HCT116 (cell line): ENCODE data around the gene RYR3. TPM values are rescaled to one million over a fixed set of nuclear protein-coding genes. Genes with fewer than 3 reads are reported as not detected.

Source experiments
- ATAC-seq: fragments of 200-7000 bp; cut with Tn5 transposase; 2 replicates; pipeline ENCODE4 v1.9.1; 2020; ENCODE audit warnings: mild to moderate bottlenecking, moderate library complexity
- BruUV-seq: library from RNA; stranded (reverse); fragments of 400-500 nt; replicated peaks from 2 replicates; lab custom pipeline; 2021; lab: Mats Ljungman, UMichigan
- CTCF ChIA-PET: fragments of 300-600 bp; sonication (Branson Sonifier 250); formaldehyde crosslinking; loops from one replicate; lab custom pipeline; 2021; ENCODE audit warnings: antibody characterized with exemption; lab: Charles Lee
- POLR2A ChIA-PET: fragments of 300-600, 350-600 bp; sonication (Branson Sonifier 250); formaldehyde crosslinking; loops from one replicate; lab custom pipeline; 2021; ENCODE audit warnings: antibody characterized with exemption; lab: Charles Lee
- RAD21 ChIA-PET, 2 experiments: fragments of 300-600 bp; sonication (Branson Sonifier 250); formaldehyde crosslinking; loops; one replicate each; lab custom pipeline; 2023; ENCODE audit warnings: low total read pairs in 2 of 2; ENCODE audit not compliant: uncharacterized antibody in 2 of 2, unreplicated experiment in 2 of 2, low non-redundant PET in 1 of 2; lab: Charles Lee
- DNase-seq: peaks from one replicate; pipeline ENCODE4 v3.0.0-alpha.2; 2010; ENCODE audit warnings: low read depth, low spot score
- H2AFZ ChIP-seq: fragments of 200-600 bp; shearing (Covaris generic), sonication (generic); 2 replicates; pipeline ENCODE4 v1.6.1; 2017; ENCODE audit warnings: low read depth, mixed run types, mixed read lengths, antibody characterized with exemption, low read length; ENCODE audit not compliant: poor library complexity, severe bottlenecking
- H3K27ac ChIP-seq: 2 replicates; pipeline ENCODE4 v1.5.1; 2012; ENCODE audit warnings: low read depth, low read length
- H3K27me3 ChIP-seq: fragments of 200-600 bp; sonication (generic); 2 replicates; pipeline ENCODE4 v1.6.1; 2016; ENCODE audit warnings: mixed run types, low read length, mixed read lengths; ENCODE audit not compliant: insufficient read depth
- H3K36me3 ChIP-seq, 2 experiments: fragments of 200-500 bp in 1 of 2; fragments of 200-600 bp in 1 of 2; sonication (Bioruptor generic) in 1 of 2; sonication (generic) in 1 of 2; 2 replicates each; pipeline versions ENCODE4 v1.5.1 to v1.6.1; 2014 to 2016; ENCODE audit warnings: low read length in 2 of 2, inconsistent platforms in 1 of 2, mixed read lengths in 1 of 2, mixed run types in 1 of 2; ENCODE audit not compliant: insufficient read depth in 2 of 2, control insufficient read depth in 1 of 2
- H3K4me1 ChIP-seq, 2 experiments: fragments of 200-600 bp in 1 of 2; sonication (generic) in 1 of 2; 2 replicates each; pipeline versions ENCODE4 v1.5.1 to v1.6.1; 2012 to 2017; ENCODE audit warnings: low read length in 2 of 2, inconsistent platforms in 1 of 2, mild to moderate bottlenecking in 1 of 2, mixed read lengths in 1 of 2, mixed run types in 1 of 2, moderate library complexity in 1 of 2; ENCODE audit not compliant: insufficient read depth in 2 of 2, control insufficient read depth in 1 of 2
- H3K4me2 ChIP-seq: fragments of 200-600 bp; sonication (generic); 2 replicates; pipeline ENCODE4 v1.6.1; 2017; ENCODE audit warnings: mixed run types, low read length, mixed read lengths
- H3K4me3 ChIP-seq, 2 experiments: fragments of 200-600 bp in 1 of 2; sonication (generic) in 1 of 2; replicated peaks in 1 of 2; 2 replicates each; pipeline ENCODE4 v1.5.1; 2011 to 2016; ENCODE audit warnings: low read length in 2 of 2, control low read depth in 1 of 2, low read depth in 1 of 2, mild to moderate bottlenecking in 1 of 2, mixed read lengths in 1 of 2, mixed run types in 1 of 2
- H3K79me2 ChIP-seq: fragments of 200-600 bp; sonication (generic); 2 replicates; pipeline ENCODE4 v1.6.1; 2017; ENCODE audit warnings: mild to moderate bottlenecking, mixed run types, low read length, moderate library complexity, mixed read lengths; ENCODE audit not compliant: insufficient read depth
- H3K9ac ChIP-seq: fragments of 200-600 bp; sonication (generic); 2 replicates; pipeline ENCODE4 v1.6.1; 2016; ENCODE audit warnings: low read length, mixed read lengths
- H3K9me2 ChIP-seq: fragments of 200-600 bp; sonication (generic), shearing (Covaris generic); 2 replicates; pipeline ENCODE4 v1.6.1; 2017; ENCODE audit warnings: mixed run types, mild to moderate bottlenecking, moderate library complexity; ENCODE audit not compliant: insufficient read depth
- H3K9me3 ChIP-seq, 2 experiments: fragments of 200-500 bp in 1 of 2; fragments of 200-600 bp in 1 of 2; sonication (Bioruptor generic) in 1 of 2; sonication (generic) in 1 of 2; 2 replicates each; pipeline ENCODE4 v1.6.1; 2014 to 2017; ENCODE audit warnings: low read length in 2 of 2, mixed read lengths in 2 of 2, inconsistent platforms in 1 of 2, low read depth in 1 of 2, mild to moderate bottlenecking in 1 of 2, mixed run types in 1 of 2, moderate library complexity in 1 of 2; ENCODE audit not compliant: control insufficient read depth in 1 of 2, insufficient read depth in 1 of 2
- H4K20me1 ChIP-seq: fragments of 200-600 bp; sonication (generic), shearing (Covaris generic); 2 replicates; pipeline ENCODE4 v1.6.1; 2017; ENCODE audit warnings: mixed run types, mild to moderate bottlenecking, moderate library complexity; ENCODE audit not compliant: insufficient read depth
- ATF3 ChIP-seq: IDR thresholded peaks from 2 replicates; pipeline ENCODE4 v1.6.1; 2012
- CEBPB ChIP-seq: IDR thresholded peaks from 2 replicates; pipeline ENCODE4 v1.6.1; 2012; ENCODE audit warnings: low read depth
- EGR1 ChIP-seq: IDR thresholded peaks from 2 replicates; pipeline ENCODE4 v1.6.1; 2012; ENCODE audit warnings: low read depth
- ELF1 ChIP-seq: IDR thresholded peaks from 2 replicates; pipeline ENCODE4 v1.6.1; 2012; ENCODE audit warnings: low read depth, borderline replicate concordance
- EZH2 ChIP-seq: fragments of 200-600 bp; sonication (generic); IDR thresholded peaks from 2 replicates; pipeline ENCODE4 v1.6.1; 2017; ENCODE audit warnings: antibody characterized with exemption, mixed run types
- EZH2phosphoT487 ChIP-seq: fragments of 200-600 bp; IDR thresholded peaks from 2 replicates; pipeline ENCODE4 v1.6.1; 2018; ENCODE audit warnings: antibody characterized with exemption, borderline replicate concordance
- FOSL1 ChIP-seq: IDR thresholded peaks from 2 replicates; pipeline ENCODE4 v1.6.1; 2012; ENCODE audit warnings: low read depth
- JUND ChIP-seq: IDR thresholded peaks from 2 replicates; pipeline ENCODE4 v1.6.1; 2012
- POLR2AphosphoS5 ChIP-seq: IDR thresholded peaks from 2 replicates; pipeline ENCODE4 v1.6.1; 2011; ENCODE audit warnings: mild to moderate bottlenecking, low read depth, low read length, moderate library complexity
- SP1 ChIP-seq: IDR thresholded peaks from 2 replicates; pipeline ENCODE4 v1.6.1; 2012; ENCODE audit warnings: low read depth
- SRF ChIP-seq: IDR thresholded peaks from 2 replicates; pipeline ENCODE4 v1.6.1; 2012; ENCODE audit warnings: low read depth
- YY1 ChIP-seq: IDR thresholded peaks from 2 replicates; pipeline ENCODE4 v1.6.1; 2011; ENCODE audit warnings: low read length, low read depth, moderate library complexity, mild to moderate bottlenecking; ENCODE audit not compliant: insufficient replicate concordance; ENCODE audit errors: extremely low read depth
- ZBTB33 ChIP-seq: IDR thresholded peaks from 2 replicates; pipeline ENCODE4 v1.6.1; 2011; ENCODE audit warnings: mild to moderate bottlenecking, low read length, moderate library complexity; ENCODE audit not compliant: insufficient replicate concordance; ENCODE audit errors: extremely low read depth
- ZFX ChIP-seq: fragments of 450-650 bp; IDR thresholded peaks from 2 replicates; pipeline ENCODE4 v1.6.1; 2017
- ZNF274 ChIP-seq: fragments of 200-500 bp; sonication (Bioruptor generic); IDR thresholded peaks from 2 replicates; pipeline ENCODE4 v1.6.1; 2014; ENCODE audit warnings: mild to moderate bottlenecking, low read depth, low read length, inconsistent platforms
- intact Hi-C: fragments of 100-400 bp; cut with micrococcal nuclease; formaldehyde crosslinking; loops from 2 replicates; pipeline ENCODE4 v1.10.0; 2022
- total RNA-seq: library from RNA; stranded (reverse); gene quantifications from one replicate; pipeline ENCODE4 v1.2.1, GENCODE V29; 2021; ENCODE audit not compliant: unreplicated experiment
- TF ChIP-seq, protein P1 (sequence below), 3 experiments: fragments of 200-600 bp in 1 of 3; sonication (generic) in 1 of 3; IDR thresholded peaks in 2 of 3; conservative IDR thresholded peaks in 1 of 3; 2 replicates each; pipeline ENCODE4 v1.5.1; 2012 to 2017; ENCODE audit warnings: low read depth in 2 of 3, low read length in 2 of 3, antibody characterized with exemption in 1 of 3, borderline replicate concordance in 1 of 3, control low read depth in 1 of 3, mild to moderate bottlenecking in 1 of 3, mixed read lengths in 1 of 3, mixed run types in 1 of 3, moderate library complexity in 1 of 3; ENCODE audit not compliant: insufficient read depth in 1 of 3

Gene RYR3
- total RNA-seq, 1 experiment from 2014 or later, result not detected

GRCh38 chr15:33293713-33294334, 16.9 kb upstream of the RYR3 start:
- ChIA-PET RAD21 (interaction anchor here in 1 of 2 experiments (1.5 kb wide), 1 partner anchor 407 kb away, joined by 20 read pairs; no protein-coding TSS in a partner anchor), CTCF (interaction anchor here (0.8 to 8.7 kb wide), 9 partner anchors 10 to 444 kb away, joined by 3 to 177 read pairs (median 13); no protein-coding TSS in a partner anchor), POLR2A (interaction anchor here (3.0 kb wide), 1 partner anchor 407 kb away, joined by 7 read pairs; no protein-coding TSS in a partner anchor)
- no peaks in the 10 kb centered on the region for H3K36me3 ChIP-seq
- H3K27ac ChIP-seq, result no peak overlapping the region
- no peaks in the 10 kb centered on the region for H3K9me3 ChIP-seq
- peaks cover 0 to 5% of the 10 kb centered on the region in 2 experiments; a peak in 1 of 4 replicates for H3K4me1 ChIP-seq
- no peak overlapping the region for H2AFZ ChIP-seq
- H3K9me2 ChIP-seq, result no peaks in the 10 kb centered on the region
- H3K4me2 ChIP-seq, result peak overlapping the region; percentile 35
- no TSS peak for BruUV-seq
- ATAC-seq (peak; percentile 52), DNase-seq (no peak)
- no peaks in the 10 kb centered on the region for H3K79me2 ChIP-seq
- peaks cover 33% of the 10 kb centered on the region for H3K27me3 ChIP-seq
- intact Hi-C loops, result loop anchor here (5.0 kb wide), 1 partner anchor 313 kb away; no protein-coding TSS in a partner anchor
- H3K9ac ChIP-seq, result no peak overlapping the region
- H4K20me1 ChIP-seq, result no peaks in the 10 kb centered on the region
- TF ChIP-seq ZBTB33 (no peak), ATF3 (no peak), ZNF274 (no peak)
- H3K4me3 ChIP-seq, result no peak overlapping the region

GRCh38 chr15:33296050-33296449, 14.7 kb upstream of the RYR3 start:
- H3K36me3 ChIP-seq, result no peaks in the 10 kb centered on the region
- peaks cover 0 to 5% of the 10 kb centered on the region in 2 experiments; a peak in 1 of 4 replicates for H3K4me1 ChIP-seq
- H2AFZ ChIP-seq, result no peak overlapping the region
- ATAC-seq (no peak), DNase-seq (no peak)
- H3K27ac ChIP-seq, result no peak overlapping the region
- CTCF ChIA-PET, result interaction anchor here (8.7 kb wide), 1 partner anchor 404 kb away, joined by 177 read pairs; no protein-coding TSS in a partner anchor
- no TSS peak for BruUV-seq
- H3K9ac ChIP-seq, result no peak overlapping the region
- peaks cover 33% of the 10 kb centered on the region for H3K27me3 ChIP-seq
- H3K9me2 ChIP-seq, result no peaks in the 10 kb centered on the region
- RAD21 ChIA-PET, result no interaction called here
- TF ChIP-seq EGR1, result no peak
- TF ChIP-seq EZH2, result no peak
- TF ChIP-seq ZNF274, result no peak
- TF ChIP-seq SP1, result no peak
- no peak for TF ChIP-seq ZFX
- no peak for TF ChIP-seq SRF
- no peak for TF ChIP-seq JUND
- TF ChIP-seq POLR2AphosphoS5, result no peak
- no peak for TF ChIP-seq EZH2phosphoT487
- TF ChIP-seq, protein P1, sequence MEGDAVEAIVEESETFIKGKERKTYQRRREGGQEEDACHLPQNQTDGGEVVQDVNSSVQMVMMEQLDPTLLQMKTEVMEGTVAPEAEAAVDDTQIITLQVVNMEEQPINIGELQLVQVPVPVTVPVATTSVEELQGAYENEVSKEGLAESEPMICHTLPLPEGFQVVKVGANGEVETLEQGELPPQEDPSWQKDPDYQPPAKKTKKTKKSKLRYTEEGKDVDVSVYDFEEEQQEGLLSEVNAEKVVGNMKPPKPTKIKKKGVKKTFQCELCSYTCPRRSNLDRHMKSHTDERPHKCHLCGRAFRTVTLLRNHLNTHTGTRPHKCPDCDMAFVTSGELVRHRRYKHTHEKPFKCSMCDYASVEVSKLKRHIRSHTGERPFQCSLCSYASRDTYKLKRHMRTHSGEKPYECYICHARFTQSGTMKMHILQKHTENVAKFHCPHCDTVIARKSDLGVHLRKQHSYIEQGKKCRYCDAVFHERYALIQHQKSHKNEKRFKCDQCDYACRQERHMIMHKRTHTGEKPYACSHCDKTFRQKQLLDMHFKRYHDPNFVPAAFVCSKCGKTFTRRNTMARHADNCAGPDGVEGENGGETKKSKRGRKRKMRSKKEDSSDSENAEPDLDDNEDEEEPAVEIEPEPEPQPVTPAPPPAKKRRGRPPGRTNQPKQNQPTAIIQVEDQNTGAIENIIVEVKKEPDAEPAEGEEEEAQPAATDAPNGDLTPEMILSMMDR (IDR thresholded peaks at IDR 0.05 in 2 of 3, conservative IDR thresholded peaks at IDR 0.05 in 1 of 3; ENCODE audit: borderline replicate concordance in 1 of 3, insufficient read depth in 1 of 3, low read depth in 2 of 3, low read length in 2 of 3), result no peak
- TF ChIP-seq CEBPB, result no peak
- TF ChIP-seq FOSL1, result no peak
- TF ChIP-seq YY1, result no peak
- no peak for TF ChIP-seq ELF1
- H4K20me1 ChIP-seq, result no peaks in the 10 kb centered on the region
- POLR2A ChIA-PET, result no interaction called here
- H3K4me3 ChIP-seq, result no peak overlapping the region
- intact Hi-C loops, result no loop called here
- H3K4me2 ChIP-seq, result no peak overlapping the region
- no peaks in the 10 kb centered on the region for H3K9me3 ChIP-seq
- no peaks in the 10 kb centered on the region for H3K79me2 ChIP-seq
